T-cell (primary cell): ENCODE data around the gene XRCC2. TPM values are rescaled to one million over a fixed set of nuclear protein-coding genes. Genes with fewer than 3 reads are reported as not detected.
"Not testable (repeated sequence)": the region's sequence is repeated elsewhere in the genome, so short reads cannot be mapped to it uniquely, and the experiment has no call there.

Experiments
- ATAC-seq, 4 experiments: fragments of 200-7000 bp in 3 of 4; fragments of 150-1000 bp in 1 of 4; cut with Tn5 transposase; replicated peaks in 1 of 4; 1 replicate in 3 of 4; 2 replicates in 1 of 4; pipeline ENCODE4 v1.10.0; 2021; ENCODE audit warnings: moderate library complexity in 3 of 4, mild to moderate bottlenecking in 2 of 4, moderate number of reproducible peaks in 1 of 4
- CTCF ChIA-PET, 2 donors: fragments of 300-600 bp; sonication (Branson Sonifier 250); formaldehyde crosslinking; loops; one replicate each; lab custom pipeline; 2022; ENCODE audit warnings: antibody characterized with exemption in 2 of 2; lab: Charles Lee
- POLR2A ChIA-PET, 2 donors: fragments of 300-600 bp; sonication (Branson Sonifier 250); formaldehyde crosslinking; loops; one replicate each; lab custom pipeline; 2022; ENCODE audit warnings: antibody characterized with exemption in 2 of 2; lab: Charles Lee
- DNase-seq, 35 experiments: peaks; one replicate each; pipeline versions ENCODE4 v3.0.0 to v3.0.0-alpha.2; 2013 to 2023
- H3K27ac ChIP-seq: one replicate; pipeline ENCODE4 v1.5.1; 2013; ENCODE audit warnings: low read length
- H3K27me3 ChIP-seq, 2 experiments: replicated peaks in 1 of 2; 1 replicate in 1 of 2; 2 replicates in 1 of 2; pipeline versions ENCODE4 v1.6.1 to v1.7.0; 2013; ENCODE audit warnings: low read length in 1 of 2, mixed read lengths in 1 of 2; ENCODE audit not compliant: control insufficient read depth in 2 of 2, insufficient read depth in 2 of 2; ENCODE audit errors: extremely low read depth in 1 of 2
- H3K36me3 ChIP-seq, 2 donors: 1 replicate in 1 of 2; 2 replicates in 1 of 2; pipeline versions ENCODE4 v1.6.1 to v1.7.0; 2013; ENCODE audit warnings: low read length in 1 of 2; ENCODE audit not compliant: control insufficient read depth in 2 of 2, insufficient read depth in 1 of 2; ENCODE audit errors: extremely low read depth in 1 of 2
- H3K4me1 ChIP-seq, 2 experiments: 1 replicate in 1 of 2; 2 replicates in 1 of 2; pipeline versions ENCODE4 v1.6.1 to v1.7.0; 2013; ENCODE audit warnings: low read length in 2 of 2, mixed read lengths in 1 of 2; ENCODE audit not compliant: insufficient read depth in 2 of 2, control insufficient read depth in 1 of 2; ENCODE audit errors: extremely low read depth in 1 of 2
- H3K4me3 ChIP-seq, 2 donors: 1 replicate in 1 of 2; 2 replicates in 1 of 2; pipeline versions ENCODE4 v1.5.1 to v1.7.0; 2013; ENCODE audit warnings: mild to moderate bottlenecking in 2 of 2, low read length in 1 of 2, moderate library complexity in 1 of 2; ENCODE audit not compliant: control insufficient read depth in 1 of 2; ENCODE audit errors: extremely low read depth in 1 of 2
- H3K9me3 ChIP-seq: 2 replicates; pipeline ENCODE4 v1.7.0; 2013
- H3K27ac Mint-ChIP-seq, 2 donors: one replicate each; pipeline ENCODE4 v1.8.0; 2020 to 2021; ENCODE audit warnings: mild to moderate bottlenecking in 2 of 2, mixed read lengths in 2 of 2
- H3K27me3 Mint-ChIP-seq, 2 donors: one replicate each; pipeline ENCODE4 v1.8.0; 2021 to 2022; ENCODE audit warnings: mixed read lengths in 2 of 2
- H3K36me3 Mint-ChIP-seq: one replicate; pipeline ENCODE4 v1.8.0; 2021; ENCODE audit warnings: mixed read lengths
- H3K4me1 Mint-ChIP-seq, 3 donors: one replicate each; pipeline ENCODE4 v1.8.0; 2020 to 2022; ENCODE audit warnings: mixed read lengths in 3 of 3, mild to moderate bottlenecking in 1 of 3
- H3K4me3 Mint-ChIP-seq, 3 donors: one replicate each; pipeline ENCODE4 v1.8.0; 2020 to 2022; ENCODE audit warnings: mild to moderate bottlenecking in 3 of 3, mixed read lengths in 3 of 3, moderate library complexity in 3 of 3
- H3K9me3 Mint-ChIP-seq, 3 donors: one replicate each; pipeline ENCODE4 v1.8.0; 2020 to 2022; ENCODE audit warnings: mixed read lengths in 3 of 3
- whole genome bisulfite sequencing: methylation state at CpG from one replicate; pipeline ENCODE4 v1.1.5; 2013; ENCODE audit warnings: missing lambda C conversion rate; ENCODE audit not compliant: insufficient coverage; 5-methylcytosine and 5-hydroxymethylcytosine counted together
- total RNA-seq, 35 experiments: library from RNA in 6 of 35; stranded (reverse) in 6 of 35; fragments of 120-200 nt in 1 of 35; gene quantifications; one replicate each; pipeline versions ENCODE4 v1.2.1 to v1.2.4 and lab custom pipeline; 2013 to 2026

XRCC2 gene
- total RNA-seq, 5 donors from 2014 or later (not counting 1 experiment from before 2014, with no cell fraction given), result 0.35 to 1.3 (median 0.86) TPM

DNA sequence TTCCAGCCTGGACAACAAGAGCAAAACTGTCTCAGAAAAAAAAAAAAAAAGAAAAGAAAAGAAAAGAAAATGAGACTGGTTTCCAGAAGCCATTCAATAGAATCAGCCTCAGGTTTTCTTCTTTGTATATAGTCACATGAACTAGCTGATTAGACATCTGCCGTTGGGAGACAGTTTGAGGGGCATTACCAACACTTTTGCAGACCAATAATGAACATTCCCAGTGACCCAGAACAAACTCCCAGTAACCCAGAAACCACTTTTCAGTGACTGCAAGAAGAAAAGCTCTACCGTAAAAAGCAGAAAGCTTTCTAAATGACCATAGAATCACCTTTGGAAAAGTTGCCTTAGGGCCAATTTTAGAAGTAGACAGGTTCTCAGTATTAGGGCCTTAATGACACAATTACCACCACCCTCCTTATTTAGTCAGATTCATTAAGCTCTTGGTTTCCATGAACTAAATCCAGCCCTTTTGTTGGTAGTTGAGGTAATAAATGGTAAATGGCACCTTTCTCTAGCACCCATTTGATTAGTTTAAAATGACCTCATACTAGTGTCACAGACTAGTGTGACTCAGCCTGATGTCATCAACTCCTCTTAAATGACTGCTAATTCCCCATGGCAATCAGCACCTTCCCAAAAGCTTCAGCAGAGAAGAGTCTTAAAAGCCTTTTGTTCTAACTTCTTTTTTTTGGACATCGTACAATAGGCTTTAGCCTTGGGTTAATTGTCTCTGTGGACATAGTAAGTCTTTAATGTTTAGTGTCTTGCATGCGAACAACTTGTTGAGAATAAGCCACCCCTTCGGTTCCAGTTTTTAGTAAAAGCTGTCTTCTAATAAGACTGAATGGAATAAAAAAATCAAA, 33.6 kb upstream of the XRCC2 start:
- WGBS, result no CpG with 5 or more reads among the region's 5 CpGs
- Mint-ChIP-seq H3K9me3 (peaks cover 0 to 9% (median 5%) of the 10 kb centered on the region in 3 donors), H3K27ac (no peak overlapping the region), H3K4me3 (no peak overlapping the region), H3K27me3 (peaks cover 5 to 7% of the 10 kb centered on the region in 2 donors), H3K36me3 (no peaks in the 10 kb centered on the region), H3K4me1 (peaks cover 0 to 6% (median 5%) of the 10 kb centered on the region in 3 donors)
- Histone ChIP-seq H3K4me1 (no peaks in the 10 kb centered on the region), H3K9me3 (peaks cover 2% of the 10 kb centered on the region), H3K4me3 (no peak overlapping the region), H3K27ac (no peak overlapping the region), H3K36me3 (no peaks in the 10 kb centered on the region), H3K27me3 (peaks cover 0 to 5% of the 10 kb centered on the region in 2 experiments)
- DNase-seq (no peak), ATAC-seq (no peak)
- CTCF ChIA-PET, result no interaction called here
- POLR2A ChIA-PET, result interaction anchor here in 1 of 2 donors (0.7 kb wide), 1 partner anchor 24 kb away, joined by 7 read pairs; no protein-coding TSS in a partner anchor

GRCh38 chr7:152704796-152705384, 28.9 kb upstream of the XRCC2 start:
- no peak overlapping the region for H3K4me3 ChIP-seq
- H3K9me3 ChIP-seq, result peaks cover 2% of the 10 kb centered on the region
- no peak for ATAC-seq
- H3K4me1 ChIP-seq, result no peaks in the 10 kb centered on the region
- H3K27me3 Mint-ChIP-seq, result no peaks in the 10 kb centered on the region
- no peaks in the 10 kb centered on the region for H3K36me3 Mint-ChIP-seq
- ChIA-PET CTCF (interaction anchor here (0.7 kb wide), 3 partner anchors 479 to 1159 kb away, joined by 4 to 5 read pairs (median 4); no protein-coding TSS in a partner anchor), POLR2A (interaction anchor here in 1 of 2 donors (0.9 kb wide), 1 partner anchor 233 kb away, joined by 3 read pairs; no protein-coding TSS in a partner anchor)
- H3K27ac Mint-ChIP-seq, result no peak overlapping the region
- H3K36me3 ChIP-seq, result no peaks in the 10 kb centered on the region
- H3K27ac ChIP-seq, result no peak overlapping the region
- H3K4me1 Mint-ChIP-seq, result peaks cover 0 to 4% (median 0%) of the 10 kb centered on the region in 3 donors
- H3K9me3 Mint-ChIP-seq, result peaks cover 0 to 12% (median 9%) of the 10 kb centered on the region in 3 donors
- 100% methylated on average over 1 of the region's 1 CpG for WGBS
- DNase-seq, result no peak
- H3K4me3 Mint-ChIP-seq, result no peak overlapping the region
- H3K27me3 ChIP-seq, result peaks cover 0 to 5% of the 10 kb centered on the region in 2 experiments

DNA sequence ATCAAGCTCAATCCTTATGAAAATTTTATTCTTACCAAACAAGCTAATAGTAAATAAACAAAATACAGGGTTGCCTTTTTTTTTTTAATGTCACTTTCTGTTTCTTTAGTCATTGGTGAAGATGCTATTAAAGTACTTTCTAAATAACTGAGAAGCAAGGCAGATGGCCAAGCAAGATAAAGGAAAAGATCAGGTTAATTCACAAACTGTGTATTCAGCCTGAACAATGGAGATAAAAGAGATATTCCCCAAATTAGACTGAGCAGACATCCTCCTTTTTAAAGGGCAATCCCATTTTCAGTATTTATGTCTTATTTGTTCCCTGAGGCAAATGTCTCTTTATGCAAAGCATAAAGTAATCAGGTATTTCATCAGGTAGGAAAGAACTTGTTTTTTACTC, 23.1 kb upstream of the XRCC2 start:
- Mint-ChIP-seq H3K27me3 (no peaks in the 10 kb centered on the region), H3K4me1 (no peaks in the 10 kb centered on the region), H3K4me3 (no peak overlapping the region), H3K36me3 (no peaks in the 10 kb centered on the region), H3K9me3 (no peaks in the 10 kb centered on the region), H3K27ac (no peak overlapping the region)
- no peak for ATAC-seq
- Histone ChIP-seq H3K4me3 (no peak overlapping the region), H3K27me3 (no peaks in the 10 kb centered on the region), H3K9me3 (no peaks in the 10 kb centered on the region), H3K4me1 (no peaks in the 10 kb centered on the region), H3K27ac (no peak overlapping the region), H3K36me3 (no peaks in the 10 kb centered on the region)
- no peak for DNase-seq
- CTCF ChIA-PET, result interaction anchor here in 1 of 2 donors (0.6 kb wide), 1 partner anchor 20 kb away, joined by 3 read pairs; no protein-coding TSS in a partner anchor
- POLR2A ChIA-PET, result no interaction called here

- H3K27me3 ChIP-seq, H3K4me3 Mint-ChIP-seq, H3K36me3 ChIP-seq, ATAC-seq, H3K4me1 Mint-ChIP-seq, H3K27me3 Mint-ChIP-seq, H3K36me3 Mint-ChIP-seq, H3K4me1 ChIP-seq, CTCF ChIA-PET, DNase-seq, H3K9me3 ChIP-seq, H3K27ac ChIP-seq, H3K27ac Mint-ChIP-seq, H3K9me3 Mint-ChIP-seq, H3K4me3 ChIP-seq: not testable (repeated sequence)
- POLR2A ChIA-PET, result interaction anchor here in 1 of 2 donors (0.7 kb wide), 1 partner anchor 352 kb away, joined by 3 read pairs; no protein-coding TSS in a partner anchor
- 86% methylated on average over 2 of the region's 12 CpGs for WGBS
These were observed 21.5 kb upstream of the XRCC2 start for GRCh38 chr7:152697268-152697974.

- H3K4me1 Mint-ChIP-seq, H3K9me3 ChIP-seq, H3K27me3 ChIP-seq, H3K36me3 Mint-ChIP-seq, H3K36me3 ChIP-seq, H3K4me1 ChIP-seq, H3K27me3 Mint-ChIP-seq, ATAC-seq, H3K27ac ChIP-seq, H3K27ac Mint-ChIP-seq, H3K9me3 Mint-ChIP-seq, H3K4me3 Mint-ChIP-seq, H3K4me3 ChIP-seq, CTCF ChIA-PET, DNase-seq, POLR2A ChIA-PET: not testable (repeated sequence)
- WGBS, result no CpG with 5 or more reads among the region's 2 CpGs
These were observed 16.3 kb upstream of the XRCC2 start for GRCh38 chr7:152692196-152692595.

DNA sequence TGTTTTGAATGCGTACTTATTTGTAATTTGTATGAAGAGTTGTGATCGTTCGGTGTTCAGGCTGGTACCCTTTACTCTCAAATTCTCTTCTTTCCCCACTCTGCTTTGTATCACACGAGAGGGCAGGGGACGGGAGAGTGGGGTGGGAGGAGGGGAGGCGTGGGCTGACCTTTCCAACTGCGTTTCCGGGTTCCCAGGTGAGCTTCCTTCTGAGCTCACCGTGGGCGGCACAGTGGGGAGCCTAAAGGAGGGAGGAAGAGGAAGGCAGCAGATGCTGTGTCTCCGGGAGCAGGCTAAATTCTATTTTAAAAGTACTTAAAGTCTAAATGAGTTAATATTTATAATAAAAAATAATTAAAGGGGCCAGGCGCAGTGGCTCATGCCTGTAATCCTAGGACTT, 7.4 kb upstream of the XRCC2 start:
- H3K9me3 Mint-ChIP-seq, result no peaks in the 10 kb centered on the region
- Histone ChIP-seq H3K27ac (no peak overlapping the region), H3K36me3 (no peaks in the 10 kb centered on the region), H3K27me3 (no peaks in the 10 kb centered on the region), H3K4me1 (no peaks in the 10 kb centered on the region), H3K9me3 (no peaks in the 10 kb centered on the region), H3K4me3 (no peak overlapping the region)
- no peak overlapping the region for H3K27ac Mint-ChIP-seq
- CTCF ChIA-PET, result no interaction called here
- H3K36me3 Mint-ChIP-seq, result no peaks in the 10 kb centered on the region
- WGBS, result no CpG with 5 or more reads among the region's 12 CpGs
- no peaks in the 10 kb centered on the region for H3K27me3 Mint-ChIP-seq
- POLR2A ChIA-PET, result no interaction called here
- DNase-seq, result no peak
- ATAC-seq, result no peak
- H3K4me3 Mint-ChIP-seq, result no peak overlapping the region
- H3K4me1 Mint-ChIP-seq, result no peaks in the 10 kb centered on the region
